Panc1 (cell line): ENCODE results near the gene LRRC56.

ENCODE experiments used
- POLR2AphosphoS5 ChIP-seq: IDR thresholded peaks from 2 replicates; pipeline ENCODE4 v1.6.1; 2012; ENCODE audit warnings: mild to moderate bottlenecking, low read depth, low read length, moderate library complexity
- TF ChIP-seq, protein P1 (sequence below): fragments of 450-650 bp; IDR thresholded peaks from 2 replicates; pipeline ENCODE4 v1.5.1; 2017; ENCODE audit warnings: mild to moderate bottlenecking
- TF ChIP-seq, protein P2 (sequence below), 2 experiments: IDR thresholded peaks; 2 replicates each; pipeline ENCODE4 v1.6.1; 2011 to 2012; ENCODE audit warnings: low read depth in 2 of 2, control low read depth in 1 of 2, low read length in 1 of 2, mild to moderate bottlenecking in 1 of 2, moderate library complexity in 1 of 2; ENCODE audit not compliant: insufficient read depth in 1 of 2

GRCh38 chr11:573146-573759, 35.9 kb downstream of the LRRC56 start:
- TF ChIP-seq, protein P1, sequence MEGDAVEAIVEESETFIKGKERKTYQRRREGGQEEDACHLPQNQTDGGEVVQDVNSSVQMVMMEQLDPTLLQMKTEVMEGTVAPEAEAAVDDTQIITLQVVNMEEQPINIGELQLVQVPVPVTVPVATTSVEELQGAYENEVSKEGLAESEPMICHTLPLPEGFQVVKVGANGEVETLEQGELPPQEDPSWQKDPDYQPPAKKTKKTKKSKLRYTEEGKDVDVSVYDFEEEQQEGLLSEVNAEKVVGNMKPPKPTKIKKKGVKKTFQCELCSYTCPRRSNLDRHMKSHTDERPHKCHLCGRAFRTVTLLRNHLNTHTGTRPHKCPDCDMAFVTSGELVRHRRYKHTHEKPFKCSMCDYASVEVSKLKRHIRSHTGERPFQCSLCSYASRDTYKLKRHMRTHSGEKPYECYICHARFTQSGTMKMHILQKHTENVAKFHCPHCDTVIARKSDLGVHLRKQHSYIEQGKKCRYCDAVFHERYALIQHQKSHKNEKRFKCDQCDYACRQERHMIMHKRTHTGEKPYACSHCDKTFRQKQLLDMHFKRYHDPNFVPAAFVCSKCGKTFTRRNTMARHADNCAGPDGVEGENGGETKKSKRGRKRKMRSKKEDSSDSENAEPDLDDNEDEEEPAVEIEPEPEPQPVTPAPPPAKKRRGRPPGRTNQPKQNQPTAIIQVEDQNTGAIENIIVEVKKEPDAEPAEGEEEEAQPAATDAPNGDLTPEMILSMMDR = no peak
- TF ChIP-seq POLR2AphosphoS5 = no peak
- TF ChIP-seq, protein P2, sequence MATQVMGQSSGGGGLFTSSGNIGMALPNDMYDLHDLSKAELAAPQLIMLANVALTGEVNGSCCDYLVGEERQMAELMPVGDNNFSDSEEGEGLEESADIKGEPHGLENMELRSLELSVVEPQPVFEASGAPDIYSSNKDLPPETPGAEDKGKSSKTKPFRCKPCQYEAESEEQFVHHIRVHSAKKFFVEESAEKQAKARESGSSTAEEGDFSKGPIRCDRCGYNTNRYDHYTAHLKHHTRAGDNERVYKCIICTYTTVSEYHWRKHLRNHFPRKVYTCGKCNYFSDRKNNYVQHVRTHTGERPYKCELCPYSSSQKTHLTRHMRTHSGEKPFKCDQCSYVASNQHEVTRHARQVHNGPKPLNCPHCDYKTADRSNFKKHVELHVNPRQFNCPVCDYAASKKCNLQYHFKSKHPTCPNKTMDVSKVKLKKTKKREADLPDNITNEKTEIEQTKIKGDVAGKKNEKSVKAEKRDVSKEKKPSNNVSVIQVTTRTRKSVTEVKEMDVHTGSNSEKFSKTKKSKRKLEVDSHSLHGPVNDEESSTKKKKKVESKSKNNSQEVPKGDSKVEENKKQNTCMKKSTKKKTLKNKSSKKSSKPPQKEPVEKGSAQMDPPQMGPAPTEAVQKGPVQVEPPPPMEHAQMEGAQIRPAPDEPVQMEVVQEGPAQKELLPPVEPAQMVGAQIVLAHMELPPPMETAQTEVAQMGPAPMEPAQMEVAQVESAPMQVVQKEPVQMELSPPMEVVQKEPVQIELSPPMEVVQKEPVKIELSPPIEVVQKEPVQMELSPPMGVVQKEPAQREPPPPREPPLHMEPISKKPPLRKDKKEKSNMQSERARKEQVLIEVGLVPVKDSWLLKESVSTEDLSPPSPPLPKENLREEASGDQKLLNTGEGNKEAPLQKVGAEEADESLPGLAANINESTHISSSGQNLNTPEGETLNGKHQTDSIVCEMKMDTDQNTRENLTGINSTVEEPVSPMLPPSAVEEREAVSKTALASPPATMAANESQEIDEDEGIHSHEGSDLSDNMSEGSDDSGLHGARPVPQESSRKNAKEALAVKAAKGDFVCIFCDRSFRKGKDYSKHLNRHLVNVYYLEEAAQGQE (IDR thresholded peaks at IDR 0.05; ENCODE audit: insufficient read depth in 1 of 2, low read depth in 2 of 2, low read length in 1 of 2) = no peak
